Stromal cell of bone marrow (primary cell): ENCODE data around the gene SCAPER.
"Not testable (repeated sequence)": the region's sequence is repeated elsewhere in the genome, so short reads cannot be mapped to it uniquely, and the experiment has no call there.

ENCODE experiments used
- DNase-seq: peaks from one replicate; pipeline ENCODE4 v3.0.0-alpha.2; 2012; ENCODE audit warnings: low read depth

Gene SCAPER

DNA sequence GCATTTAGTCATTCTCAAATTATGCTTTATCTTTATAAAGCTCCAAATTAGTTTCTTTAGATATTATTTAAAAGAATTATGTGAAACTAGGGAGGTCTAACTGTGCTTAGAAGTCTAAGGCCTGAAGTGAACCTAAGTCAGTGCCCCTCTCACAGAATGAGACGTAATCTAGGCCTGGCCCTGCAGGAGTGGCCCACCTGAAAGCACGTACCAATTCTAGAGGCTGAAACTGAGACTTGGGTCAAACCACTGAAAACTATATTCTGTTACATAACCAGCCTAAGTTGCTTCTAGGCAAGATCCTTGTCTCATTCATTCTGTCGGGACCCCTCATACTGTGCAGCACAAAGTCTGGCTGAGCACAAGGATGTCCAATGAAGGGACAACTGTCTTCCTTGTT, 424.9 kb downstream of the SCAPER start:
- DNase-seq, result no peak

DNA sequence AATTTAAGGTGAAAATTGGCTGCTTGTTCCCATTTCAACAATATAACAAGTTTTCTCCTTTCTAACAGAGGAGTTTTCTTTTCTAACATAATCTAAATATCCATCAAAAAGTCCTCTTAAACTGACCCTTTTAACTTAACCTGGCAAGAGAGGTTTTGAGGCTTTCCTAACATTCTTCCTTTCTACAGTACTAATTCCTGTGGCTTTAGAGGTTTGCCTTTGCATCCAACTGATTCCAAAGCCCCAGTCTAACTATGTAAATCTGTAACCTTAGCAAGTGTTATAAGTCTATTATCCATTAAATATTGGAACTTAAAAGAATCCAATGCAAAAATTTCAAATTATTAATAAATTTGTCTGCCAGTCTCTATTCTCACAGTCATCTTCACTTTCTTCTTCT, 434.4 kb downstream of the SCAPER start:
- peak; percentile 18 for DNase-seq

DNA sequence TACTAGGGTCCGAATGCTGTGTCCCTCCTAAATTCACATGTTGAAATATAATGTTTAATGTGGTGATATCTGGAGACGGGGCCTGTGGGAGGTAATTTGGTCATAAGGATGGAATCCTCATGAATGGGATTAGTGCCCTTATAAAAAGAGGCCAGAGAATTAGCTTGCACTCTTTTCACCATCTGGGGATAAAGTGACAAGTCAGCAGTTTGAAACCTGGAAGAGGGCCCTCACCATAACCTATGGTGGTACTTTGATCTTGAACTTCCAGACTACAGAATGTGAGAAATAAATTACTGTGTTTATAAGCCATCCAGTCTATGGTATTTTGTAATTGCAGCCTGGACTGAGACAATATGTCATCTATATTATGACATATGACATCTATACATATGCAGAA, 436.4 kb downstream of the SCAPER start:
- DNase-seq, result no peak

DNA sequence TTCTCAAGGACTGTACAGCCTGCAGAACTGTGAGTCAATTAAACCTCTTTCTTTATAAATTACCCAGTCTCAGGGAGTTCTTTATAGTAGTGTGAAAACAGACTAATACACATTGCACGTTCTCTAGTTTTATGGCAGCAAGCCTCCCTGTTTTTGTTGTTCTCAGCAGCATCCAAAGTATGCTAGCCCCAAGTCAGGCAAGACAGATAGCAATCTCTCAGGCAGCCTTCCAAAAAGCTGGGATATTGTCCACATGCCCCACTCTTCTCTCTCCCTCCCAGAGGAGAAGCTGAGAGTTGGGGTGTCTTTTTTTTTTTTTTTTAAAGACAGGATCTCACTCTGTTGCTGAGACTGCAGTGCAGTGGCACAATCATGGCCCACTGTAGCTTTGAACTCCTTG, 438.0 kb downstream of the SCAPER start:
- DNase-seq, result no peak

DNA sequence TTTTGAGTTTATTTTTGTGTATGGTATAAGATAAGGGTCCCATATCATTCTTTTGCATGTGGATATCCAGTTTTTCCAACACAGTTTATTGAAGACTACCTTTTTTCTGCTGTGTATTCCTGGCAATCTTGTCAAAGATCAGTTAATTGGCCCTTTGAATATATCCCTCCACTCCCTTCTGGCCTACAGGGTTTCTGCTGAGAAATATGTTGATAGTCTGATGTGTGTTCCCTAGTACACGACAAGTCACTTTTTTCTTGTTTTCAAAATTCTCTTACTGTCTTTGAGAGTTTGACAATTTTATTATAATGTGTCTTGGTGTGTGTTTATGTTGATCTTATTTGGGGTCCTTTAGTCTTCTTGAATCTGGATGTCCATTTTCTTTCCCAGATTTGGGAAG, 439.4 kb downstream of the SCAPER start:
- no peak for DNase-seq

DNA sequence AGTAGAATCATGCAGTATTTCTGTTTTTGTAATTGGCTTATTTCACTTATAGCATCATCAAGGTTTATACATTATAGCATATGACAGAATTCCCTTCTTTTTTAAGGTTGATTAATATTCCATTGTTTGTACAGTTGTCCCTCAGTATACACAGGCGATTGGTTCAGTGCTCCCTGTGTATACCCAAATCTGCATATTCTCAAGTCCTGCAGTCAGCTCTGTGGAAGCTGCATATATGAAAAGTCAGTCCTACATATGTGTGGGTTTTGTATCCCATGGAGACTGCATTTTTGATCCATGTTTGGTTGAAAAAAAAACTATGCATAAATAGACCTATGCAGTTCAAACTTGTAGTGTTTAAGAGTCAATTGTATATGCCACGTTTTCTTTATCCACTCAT, 440.9 kb downstream of the SCAPER start:
- no peak for DNase-seq

DNA sequence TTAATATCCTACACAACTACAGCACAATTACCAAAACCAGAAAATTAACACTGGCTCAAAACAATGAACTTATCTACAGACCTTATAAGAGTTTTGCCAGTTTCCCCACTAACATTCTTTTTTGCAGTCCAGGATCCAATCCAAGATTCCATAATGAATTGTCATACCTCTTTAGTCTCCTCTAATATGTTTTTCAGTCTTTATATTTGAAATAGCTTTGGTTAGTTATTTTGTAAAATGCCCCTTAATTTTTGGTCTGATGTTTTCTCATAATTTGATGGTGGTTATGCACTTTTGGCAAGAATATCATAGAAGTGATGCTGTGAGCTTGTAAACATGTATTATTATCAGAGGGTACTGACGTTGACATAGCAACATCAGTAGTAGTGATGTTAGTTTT, 444.3 kb downstream of the SCAPER start:
- DNase-seq, result no peak

DNA sequence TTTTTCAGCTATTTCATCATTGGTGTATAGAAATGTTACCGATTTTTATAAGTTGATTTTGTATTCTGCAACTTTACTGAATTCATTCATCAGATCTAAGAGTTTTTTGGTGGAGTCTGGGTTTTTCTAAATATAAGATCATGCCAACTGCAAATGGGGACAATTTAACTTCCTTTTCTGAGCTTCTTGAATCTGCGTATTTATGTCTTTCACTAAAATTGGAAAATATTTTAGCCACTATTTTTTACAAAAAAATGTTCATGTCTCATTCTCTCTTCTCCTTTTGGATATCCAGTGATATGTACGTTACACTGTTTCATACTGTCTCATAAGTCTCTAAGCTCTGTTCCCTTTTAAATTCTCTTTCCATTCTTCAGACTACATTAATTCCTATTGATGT, 444.8 kb downstream of the SCAPER start:
- no peak for DNase-seq

DNA sequence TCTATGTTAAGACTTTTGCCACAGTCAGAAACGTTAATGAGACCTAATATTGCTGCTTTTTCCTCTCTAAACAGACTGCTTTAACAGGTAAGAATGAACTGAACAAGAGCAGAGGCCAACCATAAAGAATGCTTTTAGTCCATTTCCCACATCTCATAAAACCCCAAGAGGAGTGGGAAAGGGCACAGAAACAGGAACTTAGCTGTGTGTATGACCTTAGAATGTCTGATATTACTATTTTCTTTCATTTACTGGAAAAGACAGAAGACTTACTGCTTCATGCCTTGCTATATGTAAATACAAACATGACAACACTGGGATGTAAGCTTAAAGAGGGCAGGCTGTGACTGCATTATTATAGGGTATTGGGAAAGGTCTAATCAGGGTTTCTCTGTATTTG, 453.6 kb downstream of the SCAPER start:
- no peak for DNase-seq

DNA sequence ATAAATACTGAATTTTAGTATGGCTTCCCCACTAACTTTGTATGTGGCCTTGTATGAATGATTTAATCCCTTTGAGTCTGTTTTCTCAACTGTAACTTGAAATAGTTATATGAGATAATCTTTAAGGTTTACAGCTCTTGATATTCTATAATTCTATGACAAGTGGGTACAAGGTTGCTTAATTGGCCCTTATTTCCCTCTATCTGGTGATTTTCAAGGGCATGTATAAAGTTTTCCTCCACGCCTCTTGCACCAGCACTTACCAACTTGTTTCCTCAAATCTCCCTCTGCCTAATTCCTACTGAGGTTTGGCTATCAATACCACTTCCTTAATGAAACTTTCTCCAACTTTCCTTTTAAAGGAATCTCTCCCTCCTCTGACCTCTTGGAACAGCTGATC, 455.7 kb downstream of the SCAPER start:
- no peak for DNase-seq

DNA sequence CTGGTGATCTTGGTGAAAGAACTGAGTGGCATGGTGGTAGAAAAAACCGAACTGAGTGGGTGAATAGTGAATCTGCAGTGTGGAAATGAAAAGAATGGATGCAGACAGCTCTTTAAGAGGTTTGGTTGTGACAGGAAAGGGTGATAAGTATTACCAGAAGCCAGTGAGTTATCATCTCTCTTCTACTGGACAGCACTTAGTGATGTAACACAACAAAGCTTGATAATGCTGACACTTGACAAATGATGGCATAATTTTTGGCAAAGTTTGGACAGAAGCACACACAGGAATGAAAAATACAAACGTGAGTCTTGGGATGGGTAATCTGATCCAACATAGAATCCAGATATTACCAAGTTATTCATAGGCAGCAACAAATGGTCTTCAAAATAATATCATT, 456.4 kb downstream of the SCAPER start:
- no peak for DNase-seq

DNA sequence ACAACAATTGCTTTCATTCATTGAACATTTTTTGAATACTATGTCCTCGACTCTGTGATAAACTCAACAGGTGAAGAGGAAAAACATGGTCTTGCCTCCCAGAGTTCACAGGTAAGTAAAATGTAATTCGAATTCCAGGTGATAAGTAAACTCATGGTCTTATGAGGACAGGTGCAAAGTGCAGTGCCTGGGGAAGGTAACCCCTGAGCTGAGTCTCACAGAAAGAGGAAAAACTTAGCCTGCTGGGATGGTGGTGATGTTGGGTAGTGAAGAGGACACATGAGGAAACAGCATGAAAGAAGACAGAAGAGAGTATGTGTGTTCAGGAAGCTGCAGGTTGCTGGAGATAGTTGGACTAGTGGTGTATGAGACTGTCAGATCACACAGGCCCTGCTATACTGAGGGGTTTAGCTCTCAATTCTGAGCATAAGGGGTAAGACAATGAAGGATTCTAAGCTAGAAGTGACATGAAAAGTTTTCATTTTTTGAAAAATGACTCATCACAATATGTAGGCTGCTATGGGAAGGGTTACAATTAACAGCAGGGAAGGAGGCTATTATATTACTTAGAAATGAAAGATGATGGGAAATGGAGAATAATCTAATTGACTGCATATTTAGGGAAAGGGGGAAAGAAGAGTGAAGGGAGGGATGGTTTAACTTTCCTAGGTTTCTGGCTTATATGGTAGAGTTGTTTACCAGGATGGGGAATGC, 457.3 kb downstream of the SCAPER start:
- no peak for DNase-seq

DNA sequence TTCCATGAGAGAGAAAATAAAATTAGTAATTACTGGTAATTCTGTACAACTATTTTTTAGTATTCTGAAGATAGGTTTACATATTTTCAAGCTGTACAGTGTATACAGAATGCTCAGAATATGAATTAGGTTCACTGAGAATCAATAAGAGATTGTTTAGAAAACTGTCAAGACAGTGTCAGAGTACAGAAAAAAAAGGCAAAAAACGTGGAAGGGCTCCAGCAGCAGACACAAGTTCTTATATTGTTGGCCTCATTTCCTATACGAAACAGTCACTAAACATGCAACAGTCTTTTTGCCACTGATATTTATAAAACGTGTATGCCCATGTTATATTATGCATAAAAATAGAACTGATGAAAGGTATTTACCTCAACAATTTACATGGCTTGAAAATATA, 464.7 kb downstream of the SCAPER start:
- DNase-seq, result no peak

DNA sequence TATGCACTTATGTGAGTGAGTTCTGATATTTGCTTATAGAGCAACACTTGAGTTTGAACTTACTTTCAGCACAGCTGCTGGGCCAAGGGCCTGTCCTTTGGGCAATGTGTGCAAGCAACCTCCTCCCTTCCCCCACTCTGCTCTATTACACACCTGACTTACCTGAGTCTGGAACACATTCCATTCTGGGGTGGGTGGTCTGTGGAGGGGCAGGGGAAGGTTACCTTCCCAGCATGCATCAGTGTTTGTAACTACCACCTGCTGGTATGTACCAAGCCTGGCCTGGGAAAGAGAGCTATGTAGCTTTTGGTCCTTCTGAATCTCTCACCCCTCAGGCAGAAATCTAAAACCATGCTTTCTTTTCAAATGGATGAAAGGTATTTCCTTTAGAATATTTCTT, 465.6 kb downstream of the SCAPER start:
- no peak for DNase-seq

DNA sequence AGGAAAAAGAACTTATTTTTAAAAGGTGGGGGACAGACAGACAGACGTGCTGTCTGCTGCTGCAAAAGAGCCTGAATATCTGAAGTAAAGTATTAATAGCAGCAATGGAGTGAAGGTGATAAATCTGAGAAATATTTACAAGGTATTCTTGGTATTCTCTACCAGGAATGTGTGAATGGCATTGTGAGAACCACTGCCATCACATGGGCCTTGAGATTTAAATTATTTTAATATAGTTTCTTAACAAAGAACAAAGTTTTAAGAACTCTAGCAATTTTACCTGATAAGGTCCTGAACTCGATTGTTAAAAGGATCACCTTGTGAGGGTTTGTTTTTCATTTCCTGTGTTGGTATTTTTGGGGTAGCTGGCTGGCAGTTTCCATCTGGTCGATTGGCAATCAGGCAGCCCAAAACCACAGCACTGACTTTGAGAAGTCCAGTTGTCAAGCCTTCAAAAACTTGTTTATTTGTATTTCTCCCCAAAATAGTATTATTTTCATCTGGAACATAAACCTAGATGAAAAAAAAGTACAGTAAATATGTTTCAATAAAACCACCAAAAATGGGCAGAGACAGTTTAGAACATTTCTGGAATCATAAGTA, 471.2 kb downstream of the SCAPER start:
- no peak for DNase-seq

DNA sequence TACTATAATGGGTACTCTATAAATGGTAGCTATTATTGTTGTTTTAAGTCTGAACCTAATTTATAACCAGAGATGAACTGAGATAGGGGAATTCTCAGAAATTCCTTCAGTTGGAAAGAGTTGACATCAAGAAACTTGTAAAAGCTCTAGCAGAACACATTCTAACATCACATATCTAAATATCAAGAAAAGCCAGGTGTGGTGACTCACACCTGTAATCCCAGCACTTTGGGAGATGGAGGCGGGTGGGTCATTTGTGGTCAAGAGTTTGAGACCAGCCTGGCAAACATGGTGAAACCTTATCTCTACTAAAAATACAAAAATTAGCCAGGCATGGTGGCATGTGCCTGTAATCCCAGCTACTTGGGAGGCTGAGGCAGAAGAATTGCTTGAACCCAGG, 472.1 kb downstream of the SCAPER start:
- DNase-seq, result not testable (repeated sequence)

DNA sequence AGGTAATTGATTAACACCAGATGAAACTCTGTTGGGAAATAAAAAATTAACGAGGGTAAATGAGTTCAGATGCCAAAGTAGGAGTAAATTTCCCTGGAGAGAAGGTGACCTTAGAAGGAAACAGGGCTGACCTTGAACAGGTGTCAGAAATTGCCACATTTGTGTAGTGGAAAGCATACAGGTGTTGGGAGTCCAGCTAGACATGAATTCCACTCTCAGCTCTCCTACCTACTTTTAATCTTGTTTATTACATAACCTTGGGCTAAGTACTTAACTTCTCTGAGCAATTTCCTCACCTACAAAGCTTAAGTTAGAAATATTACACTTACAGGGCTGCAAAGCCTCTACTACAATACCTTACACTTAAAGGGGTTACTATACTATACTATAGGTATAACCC, 472.5 kb downstream of the SCAPER start:
- no peak for DNase-seq

DNA sequence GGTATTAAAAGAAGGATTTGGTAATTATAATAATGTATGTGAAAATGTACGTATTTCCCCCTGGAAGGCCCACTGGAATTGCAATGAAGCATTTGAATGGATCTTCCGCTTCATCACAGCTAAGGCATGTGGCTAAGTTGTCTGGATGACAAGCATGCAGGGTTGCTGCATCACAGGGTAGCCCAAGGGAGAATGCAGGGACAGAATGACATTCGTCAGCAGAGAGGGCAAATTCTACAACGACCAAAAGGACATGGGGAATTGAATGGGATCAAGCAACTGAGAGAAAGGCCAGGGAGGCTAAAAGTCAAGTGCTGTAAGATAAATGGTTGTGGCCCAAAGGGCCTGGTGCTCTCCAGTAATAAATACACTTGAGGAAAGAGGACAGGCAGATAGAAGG, 473.2 kb downstream of the SCAPER start:
- no peak for DNase-seq

DNA sequence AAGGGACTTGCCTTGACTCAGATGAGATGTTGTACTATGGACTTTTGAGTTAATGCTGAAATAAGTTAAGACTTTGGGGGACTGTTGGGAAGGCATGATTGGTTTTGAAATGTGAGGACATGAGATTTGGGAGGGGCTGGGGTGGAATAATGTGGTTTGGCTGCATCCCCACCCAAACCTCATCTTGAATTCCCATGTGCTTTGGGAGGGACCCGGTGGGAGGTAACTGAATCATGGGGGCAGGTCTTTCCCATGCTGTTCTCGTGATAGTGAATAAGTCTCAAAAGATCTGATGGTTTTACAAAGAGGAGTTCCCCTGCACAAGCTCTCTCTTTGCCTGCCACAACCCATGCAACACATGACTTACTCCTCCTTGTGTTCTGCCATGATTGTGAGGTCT, 474.4 kb downstream of the SCAPER start:
- not testable (repeated sequence) for DNase-seq

DNA sequence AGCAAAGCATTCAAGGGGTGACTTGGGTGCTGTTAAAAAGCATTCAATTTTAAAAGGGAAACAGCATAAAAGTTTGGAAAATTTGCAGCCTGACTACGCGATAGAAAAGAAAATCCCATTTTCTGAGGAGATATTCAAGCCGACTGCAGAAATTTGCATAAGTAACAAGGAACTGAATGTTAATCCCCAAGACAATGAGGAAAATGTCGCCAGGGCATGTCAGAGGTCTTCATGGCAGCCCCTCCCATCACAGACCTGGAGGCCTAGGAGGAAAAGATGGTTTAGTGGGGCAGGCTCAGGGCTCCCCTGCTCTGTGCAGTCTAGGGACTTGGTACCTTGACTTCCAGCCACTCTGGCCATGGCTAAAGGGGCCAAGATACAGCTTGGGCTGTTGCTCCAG, 475.5 kb downstream of the SCAPER start:
- DNase-seq, result no peak

DNA sequence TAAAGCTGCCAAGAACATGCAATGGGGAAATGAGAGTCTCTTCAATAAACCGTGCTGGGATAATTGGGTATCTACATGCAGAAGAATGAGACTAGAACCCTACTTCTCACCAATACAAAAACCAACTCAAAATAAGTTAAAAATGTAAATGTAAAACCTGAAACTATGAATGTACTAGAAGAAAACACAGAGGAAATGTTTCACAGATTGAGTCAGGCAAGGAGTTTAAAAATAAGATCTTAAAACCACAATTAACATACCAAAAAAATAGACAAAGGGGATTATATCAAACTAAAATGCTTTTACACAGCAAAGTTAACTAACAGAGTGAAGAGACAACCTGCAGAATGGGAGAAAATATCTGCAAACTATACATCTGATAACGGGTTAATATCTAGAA, 478.2 kb downstream of the SCAPER start:
- DNase-seq, result no peak

DNA sequence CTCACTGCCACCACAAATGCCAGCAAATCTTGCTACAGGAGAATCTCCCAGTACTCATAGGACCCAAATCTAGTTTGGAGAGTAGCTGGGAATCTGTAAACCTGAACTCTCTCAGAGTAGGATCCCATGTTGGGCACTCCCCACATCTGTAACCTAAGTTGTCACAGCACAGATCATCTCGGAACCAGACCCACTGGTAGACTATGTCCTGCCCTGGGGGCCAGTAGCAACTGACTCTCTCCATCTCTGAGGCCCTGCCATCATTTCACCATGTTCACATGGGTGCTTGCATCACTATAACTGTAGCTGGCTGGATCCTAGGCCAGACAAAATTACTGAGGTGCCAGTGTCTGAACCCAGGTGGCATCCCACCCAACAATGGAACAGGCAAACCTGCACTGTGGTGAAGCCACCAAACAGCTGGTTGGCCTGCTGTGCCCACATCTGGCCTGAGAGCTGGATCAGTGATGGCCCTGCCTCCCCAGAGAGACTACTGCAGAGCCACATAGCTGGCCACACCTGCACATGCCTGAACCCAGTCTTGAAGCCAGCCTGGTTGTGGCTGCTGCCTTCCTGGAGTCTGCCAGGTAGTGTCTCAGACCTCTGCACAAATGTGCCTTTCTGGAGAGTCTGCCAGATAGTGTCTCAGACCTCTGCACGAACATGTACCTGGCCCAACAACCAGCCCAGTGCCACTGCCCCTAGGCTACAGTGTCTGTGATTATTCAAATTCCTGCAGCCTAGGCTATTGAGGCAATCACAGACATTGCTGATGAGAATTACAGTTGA, 486.6 kb downstream of the SCAPER start:
- no peak for DNase-seq

DNA sequence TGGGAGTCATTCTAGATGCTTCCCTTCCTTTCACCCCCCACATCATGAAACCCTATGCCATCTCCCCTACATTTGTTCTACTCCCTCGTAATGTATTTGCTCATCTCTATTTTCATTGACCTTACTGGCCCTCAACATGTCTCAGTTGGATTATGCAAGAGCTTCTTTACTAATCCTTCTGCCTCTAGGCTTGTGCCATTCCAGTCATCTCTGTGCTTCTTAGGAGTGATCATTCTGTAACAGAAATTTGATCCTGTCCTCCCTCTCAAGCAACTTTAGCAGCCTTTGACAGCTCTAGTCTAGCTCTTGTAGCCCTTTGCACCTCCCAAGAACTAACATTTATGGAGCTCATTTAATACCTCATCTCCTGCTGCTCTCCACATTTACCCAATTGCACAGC, 503.9 kb downstream of the SCAPER start:
- DNase-seq, result no peak
